Chondrocyte (in vitro differentiated cells): ENCODE data around the gene PCDHGA7. TPM values are rescaled to one million over a fixed set of nuclear protein-coding genes. Genes with fewer than 3 reads are reported as not detected.
"Not testable (repeated sequence)": the region's sequence is repeated elsewhere in the genome, so short reads cannot be mapped to it uniquely, and the experiment has no call there.

ENCODE experiments used
- DNase-seq: peaks from one replicate; pipeline ENCODE4 v3.0.0; 2021; ENCODE audit warnings: mixed read lengths, low spot score
- H3K27ac Mint-ChIP-seq: one replicate; pipeline ENCODE4 v1.8.0; 2021; ENCODE audit warnings: mild to moderate bottlenecking, moderate library complexity, mixed read lengths; ENCODE audit not compliant: unreplicated experiment
- H3K27me3 Mint-ChIP-seq: 2 replicates; pipeline ENCODE4 v1.8.0; 2021; ENCODE audit warnings: low read depth, mixed read lengths
- H3K36me3 Mint-ChIP-seq: 2 replicates; pipeline ENCODE4 v1.8.0; 2021; ENCODE audit warnings: low read depth, mixed read lengths
- H3K4me1 Mint-ChIP-seq: 2 replicates; pipeline ENCODE4 v1.8.0; 2021; ENCODE audit warnings: low read depth, mild to moderate bottlenecking, mixed read lengths
- H3K4me3 Mint-ChIP-seq: one replicate; pipeline ENCODE4 v1.8.0; 2021; ENCODE audit warnings: mild to moderate bottlenecking, moderate library complexity, mixed read lengths; ENCODE audit not compliant: unreplicated experiment
- H3K9me3 Mint-ChIP-seq: 2 replicates; pipeline ENCODE4 v1.8.0; 2021; ENCODE audit warnings: low read depth, mixed read lengths
- CTCF ChIP-seq: fragments of 200-600 bp; sonication (generic); IDR thresholded peaks from 2 replicates; pipeline ENCODE4 v1.5.0; 2021; ENCODE audit warnings: antibody characterized with exemption, mild to moderate bottlenecking, moderate library complexity
- total RNA-seq: library from RNA; stranded (reverse); gene quantifications from 3 replicates; pipeline ENCODE4 v1.2.1, GENCODE V29; 2021

The PCDHGA7 gene
- total RNA-seq, 1 donor from 2014 or later: 0.17 TPM

GRCh38 chr5:141369994-141370848 is 12.3 kb upstream of the PCDHGA7 start, which contains the start of gene PCDHGB3:
Gene PCDHGB3, plus strand, starts transcription at chr5:141370242. Its CDS starts 153 bp downstream, at chr5:141370395.
- Mint-ChIP-seq H3K4me1 (no peaks in the 10 kb centered on the region), H3K27me3 (no peaks in the 10 kb centered on the region), H3K36me3 (peaks cover 10% of the 10 kb centered on the region), H3K9me3 (peaks cover 53% of the 10 kb centered on the region), H3K4me3 (no peak within 1 kb of the TSS), H3K27ac (no peak within 1 kb of the TSS)
- no peak for TF ChIP-seq CTCF
- DNase-seq: no peak

- H3K9me3 Mint-ChIP-seq: peaks cover 51% of the 10 kb centered on the region
- no peak for TF ChIP-seq CTCF
- H3K27ac Mint-ChIP-seq: no peak overlapping the region
- H3K4me1 Mint-ChIP-seq: no peaks in the 10 kb centered on the region
- DNase-seq: no peak
- H3K36me3 Mint-ChIP-seq: peaks cover 11% of the 10 kb centered on the region
- H3K27me3 Mint-ChIP-seq: no peaks in the 10 kb centered on the region
- no peak overlapping the region for H3K4me3 Mint-ChIP-seq
These were observed 10.7 kb upstream of the PCDHGA7 start for GRCh38 chr5:141371572-141372475.

- TF ChIP-seq CTCF: no peak
- Mint-ChIP-seq H3K27ac (no peak within 1 kb of the TSS), H3K36me3 (peaks cover 11% of the 10 kb centered on the region), H3K4me3 (no peak within 1 kb of the TSS), H3K4me1 (no peaks in the 10 kb centered on the region), H3K27me3 (no peaks in the 10 kb centered on the region), H3K9me3 (peaks cover 56% of the 10 kb centered on the region)
- DNase-seq: no peak
These were observed 8.7 kb upstream of the PCDHGA7 start, which contains the start of gene PCDHGA6 for GRCh38 chr5:141373673-141374317. Gene PCDHGA6, plus strand, starts transcription at chr5:141373891. Its CDS starts 193 bp downstream, at chr5:141374084.

- Mint-ChIP-seq H3K9me3 (peaks cover 55% of the 10 kb centered on the region), H3K36me3 (peaks cover 11% of the 10 kb centered on the region), H3K27me3 (no peaks in the 10 kb centered on the region), H3K4me3 (no peak overlapping the region), H3K4me1 (no peaks in the 10 kb centered on the region), H3K27ac (no peak overlapping the region)
- TF ChIP-seq CTCF: no peak
- DNase-seq: no peak
These were observed 7.9 kb upstream of the PCDHGA7 start for GRCh38 chr5:141374627-141375026.

- H3K9me3 Mint-ChIP-seq: peaks cover 59% of the 10 kb centered on the region
- H3K4me1 Mint-ChIP-seq, DNase-seq, H3K27ac Mint-ChIP-seq, H3K4me3 Mint-ChIP-seq, H3K27me3 Mint-ChIP-seq: not testable (repeated sequence)
- H3K36me3 Mint-ChIP-seq: peaks cover 11% of the 10 kb centered on the region
These were observed 6.9 kb upstream of the PCDHGA7 start for GRCh38 chr5:141375444-141376155.
